Stimulated activated CD8-positive, alpha-beta memory T cell treated with anti-CD3 and anti-CD28 coated beads, Interleukin-7, amount 100 ng/mL, for 1 hour (primary cell): ENCODE measurements around the gene CTNNBL1.
"Not testable (repeated sequence)": the region's sequence is repeated elsewhere in the genome, so short reads cannot be mapped to it uniquely, and the experiment has no call there.

ENCODE experiments used
- DNase-seq, 2 donors: peaks; one replicate each; pipeline ENCODE4 v3.0.0-alpha.2; 2020; ENCODE audit warnings: low read depth in 2 of 2

CTNNBL1 gene

DNA sequence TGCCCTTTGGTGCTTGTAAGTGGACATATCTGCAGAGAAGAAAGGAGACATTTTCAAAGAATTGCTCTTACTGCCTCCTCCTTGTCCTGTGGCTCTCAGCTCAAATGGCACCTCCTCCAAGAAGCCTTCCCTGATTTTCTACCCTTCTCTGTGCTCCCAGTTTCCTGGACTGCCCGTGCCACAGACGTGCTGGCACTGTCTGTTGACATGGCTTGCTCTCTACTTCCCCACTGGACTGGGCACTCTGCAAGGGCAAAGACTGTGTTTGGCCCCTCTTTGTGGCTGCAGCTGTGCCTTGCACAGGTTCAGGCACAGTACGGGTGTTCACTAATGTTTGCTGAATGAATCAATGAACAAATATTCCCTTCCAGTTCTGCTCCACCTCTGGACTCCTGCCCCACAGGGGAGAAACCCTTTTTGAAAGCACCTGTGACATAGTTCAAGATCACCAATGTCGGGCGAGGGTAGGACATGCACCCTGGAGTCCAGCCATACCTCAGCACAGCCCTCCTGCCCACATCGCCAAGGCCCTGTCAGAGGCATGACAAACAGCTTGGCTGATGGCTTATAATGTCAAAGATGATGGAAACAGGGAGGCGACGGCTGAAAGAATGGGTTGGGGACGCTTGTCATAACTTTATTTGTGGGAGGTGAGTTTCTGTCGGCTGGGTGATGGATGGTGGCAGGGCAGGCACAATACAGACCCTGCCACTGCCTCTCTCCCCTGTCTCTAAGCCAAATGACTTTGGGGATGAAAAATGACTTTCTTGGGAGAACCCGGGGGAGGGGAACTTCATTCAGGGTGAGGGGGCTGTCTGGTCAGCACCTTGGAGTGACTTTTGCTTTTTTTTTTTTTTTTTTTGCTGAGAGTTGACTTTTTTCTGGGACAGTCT lies 15.6 kb upstream of the CTNNBL1 start:
- DNase-seq, result no peak

DNA sequence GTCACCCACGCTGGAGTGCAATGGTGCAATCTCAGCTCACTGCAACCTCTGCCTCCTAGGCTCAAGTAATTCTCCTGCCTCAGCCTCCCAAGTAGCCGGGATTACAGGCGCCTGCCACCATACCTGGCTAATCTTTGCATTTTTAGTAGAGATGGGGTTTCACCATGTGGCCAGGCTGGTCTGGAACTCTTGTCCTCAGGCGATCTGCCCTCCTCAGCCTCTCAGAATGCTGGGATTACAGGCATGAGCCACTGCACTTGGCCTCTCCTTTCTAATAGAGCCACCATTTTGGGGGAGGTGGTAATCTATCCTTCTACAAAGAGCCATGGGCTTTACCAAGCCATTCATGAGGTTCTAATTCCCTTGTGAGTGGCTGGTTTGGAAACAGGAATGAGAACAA lies 14.1 kb upstream of the CTNNBL1 start:
- not testable (repeated sequence) for DNase-seq

DNA sequence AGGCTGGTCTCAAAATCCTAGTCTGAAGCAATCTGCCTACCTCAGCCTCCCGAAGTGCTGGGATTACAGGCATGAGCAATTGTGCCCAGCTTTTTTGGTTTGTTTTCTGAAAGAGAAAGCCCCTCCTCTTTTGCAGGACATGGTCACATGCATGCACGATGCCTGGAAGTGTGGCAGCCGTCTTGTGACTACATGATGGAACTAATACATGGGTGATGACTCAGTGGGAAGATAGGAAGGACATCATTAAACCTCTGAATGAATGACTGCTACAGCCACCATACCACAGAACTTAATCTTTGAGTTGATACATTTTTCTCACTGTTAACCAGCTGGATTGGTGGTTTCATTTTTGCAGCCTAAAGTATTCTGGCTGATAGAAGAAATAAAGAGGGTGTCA lies 13.4 kb upstream of the CTNNBL1 start:
- DNase-seq, result no peak

DNA sequence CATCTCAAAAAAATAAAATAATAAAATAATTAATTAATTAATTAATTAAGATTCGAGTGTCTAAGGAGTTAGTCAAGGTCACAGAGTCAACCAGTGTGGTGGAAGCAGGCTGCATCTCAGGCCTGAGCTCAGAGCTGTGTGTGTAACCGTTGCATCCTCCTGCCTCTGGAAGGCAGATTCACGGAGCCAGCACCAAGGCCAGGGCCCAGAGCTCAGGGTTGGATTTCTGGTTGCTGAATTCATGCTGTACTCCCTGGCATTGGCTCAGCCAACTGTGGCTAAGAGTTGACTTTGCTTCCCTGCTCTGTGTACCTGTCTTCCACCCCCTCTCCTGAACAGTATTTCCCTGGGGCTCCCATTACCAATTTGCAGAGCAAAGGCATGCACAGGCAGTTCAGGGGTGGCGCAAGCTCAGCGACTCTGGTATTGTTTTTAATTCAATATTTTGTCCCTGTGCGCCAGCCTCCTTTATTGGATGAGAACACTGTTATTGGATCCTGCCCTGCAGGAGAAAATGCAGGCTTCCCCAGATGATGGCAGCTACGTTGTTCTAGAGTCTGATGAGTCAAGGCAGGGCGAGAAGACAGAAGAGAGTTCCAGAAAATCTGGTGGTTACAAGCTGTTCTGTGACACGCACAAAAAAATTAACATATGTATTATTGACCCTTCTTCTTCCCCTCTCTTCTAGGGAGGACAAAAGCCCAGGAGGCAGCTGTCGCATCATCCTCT lies 12.3 kb upstream of the CTNNBL1 start:
- DNase-seq, result no peak

DNA sequence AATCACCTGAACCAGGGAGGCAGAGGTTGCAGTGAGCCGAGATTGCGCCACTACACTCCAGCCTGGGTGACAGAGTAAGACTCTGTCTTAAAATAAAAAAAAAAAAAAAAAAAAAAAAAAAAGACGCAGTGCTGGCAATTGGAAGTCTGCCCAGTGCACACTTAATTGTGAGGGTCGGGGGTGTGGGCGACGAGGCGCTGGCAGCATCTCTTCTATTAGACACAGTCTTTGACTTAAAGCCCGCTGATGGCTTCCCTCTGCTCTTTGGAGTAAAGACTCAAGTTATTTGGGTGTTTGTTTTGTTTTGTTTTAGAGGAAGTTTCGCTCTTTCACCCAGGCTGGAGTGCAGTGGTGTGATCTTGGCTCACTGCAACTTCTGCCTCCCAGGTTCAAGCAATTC lies 10.7 kb upstream of the CTNNBL1 start:
- DNase-seq, result not testable (repeated sequence)

DNA sequence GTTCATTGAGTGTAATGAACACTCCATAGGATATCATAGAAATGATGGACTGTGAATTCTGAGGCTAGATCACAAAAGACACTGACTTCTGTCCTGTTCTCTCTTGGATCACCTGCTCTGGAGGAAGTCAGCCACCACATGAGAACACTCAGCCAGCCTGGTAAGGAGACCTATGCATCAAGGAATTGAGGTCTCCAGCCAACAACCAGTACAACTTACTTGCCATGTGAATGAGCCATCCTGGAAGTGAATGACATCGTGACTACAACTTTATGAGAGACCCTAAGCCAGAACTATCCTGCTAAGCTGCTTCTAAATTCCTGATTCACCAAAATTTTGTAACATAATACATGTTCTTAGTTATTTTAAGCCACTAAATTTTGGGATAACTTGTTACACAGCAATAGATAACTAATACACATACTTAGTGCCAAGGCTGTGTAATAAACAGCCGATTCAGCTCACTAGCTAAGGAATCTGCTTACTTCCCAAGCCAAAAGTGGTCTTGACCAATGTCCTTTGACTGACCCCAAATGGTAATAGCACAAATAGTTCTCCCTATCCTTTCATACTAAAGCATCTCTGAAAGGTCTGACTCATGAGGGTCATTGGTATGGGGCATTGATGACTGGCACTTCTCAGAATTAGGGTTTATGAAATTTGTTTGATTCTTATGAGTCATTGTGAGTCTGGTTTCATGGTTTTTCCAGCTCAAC lies 6.9 kb upstream of the CTNNBL1 start:
- DNase-seq, result no peak

DNA sequence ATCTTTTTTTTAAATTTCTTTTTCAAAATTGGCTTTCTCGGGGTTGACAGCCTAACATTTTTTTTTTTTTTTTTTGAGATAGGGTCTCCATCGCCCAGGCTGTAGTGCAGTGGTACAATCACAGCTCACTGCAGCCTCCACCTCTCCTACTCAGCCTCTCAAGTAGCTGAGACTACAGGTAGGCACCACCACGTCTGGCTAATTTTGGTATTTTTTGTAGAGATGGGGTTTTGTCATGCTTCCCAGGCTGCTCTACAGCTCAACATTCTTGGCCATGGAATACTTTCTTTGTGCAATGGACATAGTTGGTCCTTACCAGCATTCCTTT lies 6.4 kb upstream of the CTNNBL1 start:
- DNase-seq, result no peak

DNA sequence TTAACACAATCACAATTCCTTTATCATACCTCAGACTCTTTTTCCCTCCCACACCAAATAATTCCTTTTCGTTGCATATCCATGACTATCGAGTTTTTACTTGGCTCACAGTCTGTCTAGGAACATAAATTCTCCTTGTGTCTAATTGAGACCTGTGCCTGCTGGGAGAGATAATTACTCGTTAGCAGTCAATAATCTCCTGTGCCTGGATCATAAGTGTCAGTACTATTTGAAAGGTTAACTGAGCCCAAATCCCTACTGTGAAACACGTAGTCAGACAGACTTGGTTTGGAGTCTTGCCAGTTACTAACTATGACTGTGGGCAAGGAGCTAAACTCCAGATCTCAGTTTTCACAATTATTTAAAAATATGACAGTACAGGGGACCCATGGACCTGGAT lies 5.7 kb upstream of the CTNNBL1 start:
- no peak for DNase-seq

DNA sequence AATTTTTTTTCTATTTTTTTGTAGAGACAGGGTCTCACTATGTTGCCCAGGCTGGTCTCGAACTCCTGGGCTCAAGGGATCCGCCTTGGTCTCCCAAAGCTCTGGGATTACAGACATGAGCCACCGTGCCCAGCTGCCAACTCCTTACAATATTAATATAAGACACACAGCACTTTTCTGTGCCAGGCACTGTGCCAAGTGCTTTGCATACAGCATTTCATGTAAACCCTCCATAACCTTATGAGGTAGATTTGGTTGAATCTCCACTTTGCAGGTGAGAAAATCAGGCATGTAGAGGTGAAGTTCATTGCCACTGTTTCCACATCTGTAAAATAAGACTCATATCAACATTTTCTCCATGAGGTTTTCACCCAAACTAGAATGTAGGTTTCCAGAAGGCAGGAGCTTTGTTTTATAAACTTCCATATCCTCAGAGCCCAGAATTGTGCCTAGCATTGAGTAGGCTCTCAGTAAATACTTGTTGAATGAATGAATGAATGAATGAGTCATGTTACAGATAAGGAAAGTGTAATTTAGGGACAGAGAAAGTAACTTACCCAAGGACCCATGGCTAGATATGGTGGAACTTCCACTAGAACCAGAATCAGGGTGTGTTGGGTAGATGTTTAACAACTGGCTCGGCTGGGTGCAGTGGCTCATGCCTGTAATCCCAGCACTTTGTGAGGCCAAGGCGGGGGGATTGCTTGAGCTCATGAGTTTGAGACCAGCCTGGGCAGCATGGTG lies 3.0 kb upstream of the CTNNBL1 start:
- DNase-seq, result no peak

DNA sequence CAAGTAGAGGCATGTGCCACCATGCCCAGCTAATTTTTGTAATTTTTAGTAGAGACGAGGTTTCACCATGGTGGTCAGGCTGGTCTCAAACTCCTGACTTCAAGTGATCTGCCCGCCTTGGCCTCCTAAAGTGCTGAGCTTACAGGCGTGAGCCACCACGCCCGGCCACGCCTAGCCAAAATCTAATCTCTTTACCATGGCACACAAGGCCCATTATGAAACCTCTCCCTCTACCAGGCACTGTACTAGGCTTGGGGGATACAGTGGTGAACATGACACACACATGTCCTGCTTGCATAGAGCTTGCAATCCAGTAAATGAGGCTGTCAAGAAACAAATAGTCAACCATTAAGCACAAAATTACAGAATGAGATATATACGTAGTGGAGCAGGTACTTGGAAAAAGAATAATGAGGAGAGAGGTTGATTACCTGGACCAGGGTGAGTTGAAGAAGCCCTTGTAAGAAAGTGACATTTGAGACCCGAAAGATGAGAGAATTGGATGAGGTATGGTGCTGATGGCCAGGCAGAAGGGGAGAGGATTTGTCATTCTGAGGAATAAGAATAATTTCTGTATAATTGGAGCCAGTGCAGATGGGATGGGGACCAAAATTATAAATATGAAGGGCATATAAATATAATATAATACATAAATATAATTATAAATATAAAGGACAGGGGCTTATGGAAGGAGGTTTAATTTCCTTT lies 1.2 kb upstream of the CTNNBL1 start:
- DNase-seq, result no peak

DNA sequence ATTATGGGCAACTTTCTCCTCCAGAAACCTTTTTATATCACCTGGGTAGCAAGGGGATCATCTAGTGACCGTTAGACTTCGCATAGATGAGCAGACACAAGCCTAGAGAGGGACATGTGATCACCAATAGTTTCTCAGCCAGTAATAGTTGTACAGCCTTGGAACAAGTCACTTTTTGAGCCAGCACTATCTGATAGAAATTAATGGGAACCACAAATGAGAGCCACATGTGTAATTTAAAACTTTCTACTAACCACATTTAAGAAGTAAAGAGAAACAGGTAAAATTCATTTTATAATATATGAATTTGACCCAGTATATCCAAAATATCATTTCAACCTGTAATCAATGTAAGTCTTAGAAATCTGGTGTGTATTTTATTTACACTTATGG lies 592 bp upstream of the CTNNBL1 start:
- DNase-seq, result no peak

DNA sequence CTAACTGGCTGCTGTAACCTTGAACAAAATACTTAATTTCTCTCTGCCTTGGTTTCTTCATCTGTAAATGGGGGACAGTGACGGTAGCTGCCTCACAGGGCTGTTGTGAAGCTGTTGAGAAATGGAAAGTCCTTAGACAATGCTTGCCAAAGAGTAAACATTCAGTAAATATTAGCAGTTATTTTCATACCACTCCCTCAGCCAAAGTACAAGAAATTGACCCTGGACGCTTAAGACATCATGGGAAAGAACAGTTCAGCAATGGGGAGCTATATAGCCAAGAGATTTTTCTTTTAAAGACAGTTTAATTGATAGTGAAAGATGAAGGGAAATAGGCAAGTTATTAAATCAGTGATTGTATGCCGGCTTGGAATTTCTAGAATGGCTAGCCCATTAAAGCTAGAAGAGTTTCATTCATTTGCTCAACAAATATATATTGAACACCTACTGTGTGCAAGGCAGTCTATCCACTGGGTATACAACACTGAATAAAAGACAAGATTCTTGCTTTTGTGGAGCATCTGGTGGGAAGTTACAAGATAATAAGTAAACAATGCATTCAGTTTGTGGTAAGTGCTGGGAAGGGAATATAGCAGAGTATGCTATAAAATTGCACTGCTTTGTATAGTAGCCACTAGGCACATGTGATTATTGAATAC lies 2.0 kb downstream of the CTNNBL1 start:
- no peak for DNase-seq

DNA sequence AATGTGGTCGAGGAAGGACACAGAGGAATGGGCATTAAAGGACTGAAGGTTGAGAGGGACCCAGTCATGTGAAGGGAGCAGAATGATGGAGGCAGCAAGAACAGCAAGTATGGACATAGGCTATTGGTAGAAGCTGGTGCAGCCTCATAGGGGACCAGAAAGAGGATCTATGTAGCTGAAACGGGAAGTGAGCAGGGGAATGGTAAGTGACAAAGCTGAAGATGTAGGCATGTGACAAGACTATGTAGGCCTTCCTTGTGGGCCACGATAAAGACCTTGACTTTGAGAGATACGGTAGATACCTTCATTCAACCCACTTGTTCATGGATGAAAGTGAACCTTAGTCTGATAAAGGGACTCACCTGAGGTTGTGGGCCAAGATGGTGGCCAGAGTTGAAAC lies 3.5 kb downstream of the CTNNBL1 start:
- no peak for DNase-seq

DNA sequence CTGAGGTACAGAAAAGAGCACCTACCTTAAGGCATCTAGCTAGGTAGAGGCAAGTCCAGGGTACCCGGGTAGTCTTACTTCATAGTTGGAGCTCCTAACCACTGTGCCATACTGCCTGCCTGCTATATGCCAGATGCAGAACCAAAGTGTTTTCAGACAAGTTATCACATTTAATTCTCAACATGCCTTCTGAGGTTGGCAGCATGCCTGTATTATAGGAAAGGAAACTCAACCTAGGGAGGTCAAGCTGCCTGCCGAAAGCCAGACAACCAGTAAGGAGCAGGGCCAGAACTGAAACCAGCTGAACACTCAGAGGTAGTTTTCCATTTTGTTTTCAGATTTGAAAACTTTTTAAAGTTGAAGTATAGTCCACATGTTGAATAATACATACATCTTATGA lies 5.4 kb downstream of the CTNNBL1 start:
- no peak for DNase-seq

DNA sequence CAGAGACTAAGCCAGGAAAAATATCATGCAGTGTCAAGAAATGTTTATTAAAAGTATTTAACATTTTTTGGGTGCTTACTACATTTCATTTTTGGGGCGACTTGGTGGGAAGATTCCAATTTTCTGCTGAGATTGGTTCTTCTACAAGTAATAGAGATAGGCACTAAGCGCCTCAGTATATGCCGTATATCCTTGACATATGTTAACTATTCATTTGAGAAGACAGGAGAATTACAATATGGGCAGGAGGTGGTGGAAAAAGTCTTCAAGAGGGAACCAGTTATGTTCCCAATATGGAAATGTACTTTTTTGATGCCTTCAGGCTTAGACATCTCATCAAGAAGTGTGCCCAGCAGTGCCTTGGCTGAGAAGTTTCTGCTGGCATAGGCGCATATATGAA lies 6.5 kb downstream of the CTNNBL1 start:
- DNase-seq, result no peak

DNA sequence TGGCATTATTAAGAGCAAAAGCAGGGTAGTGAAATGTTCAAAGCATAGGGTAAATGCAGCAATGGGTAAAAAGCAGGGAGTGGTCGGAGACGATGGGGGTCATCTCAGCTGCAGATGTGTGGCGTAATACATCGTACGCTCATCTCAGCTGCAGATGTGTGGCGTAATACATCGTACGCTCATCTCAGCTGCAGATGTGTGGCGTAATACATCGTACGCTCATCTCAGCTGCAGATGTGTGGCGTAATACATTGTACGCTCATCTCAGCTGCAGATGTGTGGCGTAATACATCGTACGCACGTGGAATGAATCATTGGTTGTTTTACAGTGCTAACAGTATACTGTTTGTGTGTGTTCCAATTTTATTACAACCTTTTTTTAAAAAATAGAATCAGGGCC lies 7.8 kb downstream of the CTNNBL1 start:
- DNase-seq, result not testable (repeated sequence)

DNA sequence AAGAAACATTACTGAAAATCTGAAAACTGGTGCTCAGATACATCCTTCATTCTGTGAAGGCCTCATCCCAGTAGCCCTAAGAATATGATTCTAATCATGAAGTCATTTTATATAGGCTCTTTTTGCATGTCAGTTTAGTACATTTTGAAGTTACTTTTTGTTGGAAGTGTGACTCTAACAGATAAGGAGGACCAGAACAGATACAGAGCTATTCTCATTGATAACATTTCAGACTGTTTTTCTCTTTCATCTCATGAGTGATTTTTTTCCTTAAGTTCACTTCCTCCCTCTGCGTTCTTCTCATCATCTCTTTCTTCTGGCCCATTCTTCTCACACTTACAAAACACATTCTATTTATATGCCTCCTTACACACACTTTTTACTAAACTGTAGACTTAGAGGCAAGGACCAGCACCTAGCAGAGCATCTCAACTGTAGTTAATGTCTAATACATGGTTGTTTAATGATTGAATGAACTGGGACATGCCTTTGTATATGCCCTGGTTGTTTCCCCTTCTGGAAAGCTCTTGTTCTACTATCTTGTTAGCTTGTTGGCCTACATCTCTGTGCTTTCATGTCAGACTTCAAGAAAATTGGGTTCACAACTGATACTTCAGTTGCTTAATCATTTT lies 8.7 kb downstream of the CTNNBL1 start:
- DNase-seq, result no peak

DNA sequence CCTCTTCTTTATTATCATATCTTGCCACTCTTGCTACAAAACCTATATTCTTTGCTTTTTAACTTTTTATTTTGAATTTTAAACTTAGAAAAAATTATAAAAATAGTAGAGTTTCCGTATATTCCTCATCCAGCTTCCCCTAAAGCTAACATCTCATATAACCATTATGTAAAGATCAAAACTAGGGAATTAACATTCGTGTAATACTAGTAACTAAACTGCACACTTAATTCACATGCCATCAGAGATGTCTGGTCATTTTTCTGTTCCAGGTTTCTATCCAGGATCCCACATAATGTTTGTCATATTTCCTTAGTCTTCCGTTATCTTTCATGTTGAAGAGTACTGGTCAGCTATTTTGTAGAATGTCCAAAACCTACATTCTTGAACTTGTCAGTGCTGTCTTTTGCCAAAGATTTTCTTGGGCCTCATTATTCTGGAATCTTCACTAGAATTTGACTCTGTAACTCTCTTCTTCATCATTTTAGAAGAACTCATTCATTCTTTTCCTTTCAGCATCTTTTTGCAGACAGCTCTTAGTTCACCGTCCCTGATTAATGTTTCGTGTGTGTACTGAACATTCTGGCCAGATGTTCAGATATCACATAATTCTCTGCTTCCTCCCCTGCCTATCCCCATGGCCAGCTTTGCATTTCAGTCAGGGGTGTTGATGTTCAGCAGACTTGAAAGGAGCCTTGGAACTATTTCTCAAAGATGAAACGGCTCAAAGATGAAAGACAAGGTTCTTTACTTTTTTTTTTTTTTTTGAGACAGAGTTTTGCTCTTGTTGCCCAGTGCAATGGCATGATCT lies 9.4 kb downstream of the CTNNBL1 start:
- no peak for DNase-seq

DNA sequence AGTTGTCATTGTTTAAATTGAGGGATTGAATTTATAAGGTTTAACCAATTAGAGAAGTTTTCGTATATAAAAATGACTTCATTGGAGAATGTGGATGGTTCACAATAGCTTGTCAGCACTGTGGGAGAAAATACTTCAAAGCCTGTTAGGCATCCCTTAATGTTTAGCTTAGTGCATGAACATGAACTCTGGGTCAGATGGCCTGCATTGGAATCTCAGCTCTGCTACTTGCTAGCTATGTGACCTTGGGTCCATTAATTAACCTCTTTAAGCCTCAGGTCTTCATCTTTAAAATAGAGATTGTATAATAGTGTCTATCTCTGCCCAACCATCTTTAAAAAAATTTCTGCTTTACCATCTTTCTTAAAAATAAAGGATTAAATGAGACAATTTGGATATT lies 11.1 kb downstream of the CTNNBL1 start:
- no peak for DNase-seq

DNA sequence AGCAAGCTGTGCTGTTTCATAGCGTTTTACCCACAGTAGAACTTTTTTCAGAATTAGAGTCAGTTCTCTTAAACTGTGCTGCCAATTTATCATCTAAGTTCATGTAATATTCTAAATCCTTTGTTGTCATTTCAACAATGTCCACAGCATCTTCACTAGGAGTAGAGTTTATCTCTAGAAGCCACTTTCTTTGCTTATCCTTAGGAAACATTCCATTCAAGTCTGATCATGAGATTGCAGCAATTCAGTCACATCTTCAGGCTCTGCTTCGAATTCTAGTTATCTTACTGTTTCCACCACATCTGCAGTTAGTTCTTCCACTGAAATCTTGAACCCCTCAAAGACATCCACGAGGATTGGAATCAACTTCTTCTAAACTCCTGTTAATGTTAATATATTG lies 12.5 kb downstream of the CTNNBL1 start:
- DNase-seq, result no peak
